ENCODE results near the gene ZNF747.
A peak's percentile ranks its signal among the peaks of the same experiment; 100 is the strongest.
"Not testable (repeated sequence)": the region's sequence is repeated elsewhere in the genome, so short reads cannot be mapped to it uniquely, and the experiment has no call there.

Gene ZNF747

DNA sequence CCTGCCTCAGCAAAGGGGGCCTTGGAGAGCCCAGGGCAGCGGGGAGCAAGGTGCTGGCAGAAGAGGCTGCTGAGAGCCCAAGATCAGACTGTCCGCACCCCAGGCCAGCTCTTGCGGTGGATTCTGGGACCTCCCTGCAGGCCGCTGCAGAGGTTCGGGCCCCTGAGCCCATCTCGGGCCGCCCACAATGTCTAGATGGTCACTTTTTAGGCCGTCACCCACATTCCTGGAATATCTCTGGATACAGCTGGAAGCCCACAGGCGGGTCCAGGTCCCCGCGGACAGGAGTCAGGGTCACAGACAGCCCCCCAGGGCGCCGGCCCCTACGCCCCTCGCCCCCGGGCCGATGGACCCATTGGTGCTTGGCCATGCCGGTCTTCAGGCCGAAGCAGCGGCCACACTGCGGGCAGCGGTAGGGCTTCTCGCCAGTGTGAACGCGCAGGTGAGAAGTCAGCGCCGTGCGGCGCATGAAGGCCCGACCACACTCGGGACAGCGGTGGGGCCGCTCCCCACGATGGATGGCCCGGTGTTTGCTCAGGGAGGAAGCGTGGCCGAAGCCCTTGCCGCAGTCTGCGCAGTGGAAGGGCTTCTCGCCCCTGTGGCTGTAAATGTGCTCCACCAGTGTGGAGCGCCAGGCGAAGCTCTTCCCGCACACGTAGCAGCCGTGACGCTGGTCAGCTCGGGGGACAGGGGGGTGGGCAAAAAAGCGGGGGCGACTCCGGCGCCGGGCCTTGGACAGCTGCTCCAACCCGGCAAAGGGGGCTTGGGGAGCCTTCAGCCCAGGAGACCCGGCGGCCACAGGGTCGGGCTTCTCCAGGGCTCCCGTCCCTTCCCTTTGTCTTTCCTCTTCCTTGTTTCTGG lies 2.1 kb downstream of the ZNF747 start:
- FAIRE-seq = no peak

DNA sequence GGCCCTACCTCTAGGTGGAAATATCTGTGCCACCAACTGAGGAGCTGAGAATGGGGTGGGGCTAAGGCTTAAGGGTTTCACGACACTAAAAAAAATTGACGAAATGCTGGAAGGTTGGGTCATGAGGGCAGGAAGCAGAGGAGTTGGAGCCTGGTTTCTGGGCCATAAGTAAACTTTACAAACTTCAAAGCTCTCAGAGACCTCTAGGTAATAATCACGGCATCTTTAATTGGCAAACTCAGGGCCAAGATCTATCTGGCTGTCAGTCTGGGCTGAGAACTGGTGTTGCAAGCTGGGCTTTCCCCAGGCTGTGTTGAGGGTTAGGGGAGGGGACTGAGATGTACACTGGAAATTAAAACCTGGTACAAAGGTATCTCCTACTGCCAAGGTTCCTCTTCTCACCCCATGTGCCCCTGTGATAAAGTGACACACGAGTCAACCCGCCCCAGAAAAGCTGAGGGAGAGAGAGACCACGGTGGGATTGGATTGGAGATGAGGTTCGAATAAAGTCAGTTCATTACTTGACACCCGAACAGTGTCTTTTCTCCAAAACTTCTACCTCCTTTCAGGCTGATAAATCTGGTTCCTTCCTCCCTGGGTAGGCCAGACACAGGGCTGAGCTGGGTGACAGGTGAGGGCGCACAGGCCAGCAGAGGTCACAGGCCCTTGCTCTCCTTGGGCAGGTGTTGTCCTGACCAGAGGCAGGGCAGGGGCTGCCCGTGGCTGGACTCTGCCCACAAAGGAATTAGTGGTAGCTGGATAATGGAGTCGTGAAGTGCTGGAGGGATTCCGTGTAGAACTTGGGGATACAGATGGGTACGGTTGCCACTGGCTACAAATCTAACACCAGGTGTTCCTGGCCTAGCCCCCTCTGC lies 4.3 kb downstream of the ZNF747 start:
- no peak for FAIRE-seq

DNA sequence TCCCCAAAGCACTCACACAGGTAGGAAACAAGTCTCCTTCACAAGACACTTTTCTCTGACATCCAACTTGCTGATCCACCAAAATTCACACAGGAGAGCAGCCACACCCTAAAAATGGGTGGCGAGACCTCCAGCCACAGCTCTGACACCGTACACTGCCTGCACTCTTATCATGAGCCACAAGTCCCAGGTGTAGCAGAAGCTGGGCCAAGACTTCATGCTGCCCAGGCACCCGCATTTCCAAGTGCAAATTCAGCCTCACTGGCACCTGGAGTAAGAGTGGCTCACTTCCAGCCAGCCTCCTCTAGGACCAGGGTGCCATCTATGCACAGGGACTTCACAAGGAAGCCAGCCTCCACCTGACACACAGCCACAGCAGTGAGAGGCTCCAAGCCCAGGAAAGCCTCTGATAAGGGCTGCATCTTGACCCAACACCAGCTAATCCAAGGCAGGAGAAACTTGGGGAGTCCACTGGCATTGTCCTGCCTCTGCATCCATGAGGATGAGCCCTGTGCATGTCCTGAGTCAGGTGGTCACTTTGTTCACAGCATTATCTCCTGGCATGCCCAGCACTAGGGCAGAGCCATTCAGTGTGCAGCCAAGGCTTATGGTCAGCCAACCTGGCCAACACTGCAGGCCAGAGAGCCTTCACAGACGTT lies 5.7 kb downstream of the ZNF747 start:
- FAIRE-seq = no peak

DNA sequence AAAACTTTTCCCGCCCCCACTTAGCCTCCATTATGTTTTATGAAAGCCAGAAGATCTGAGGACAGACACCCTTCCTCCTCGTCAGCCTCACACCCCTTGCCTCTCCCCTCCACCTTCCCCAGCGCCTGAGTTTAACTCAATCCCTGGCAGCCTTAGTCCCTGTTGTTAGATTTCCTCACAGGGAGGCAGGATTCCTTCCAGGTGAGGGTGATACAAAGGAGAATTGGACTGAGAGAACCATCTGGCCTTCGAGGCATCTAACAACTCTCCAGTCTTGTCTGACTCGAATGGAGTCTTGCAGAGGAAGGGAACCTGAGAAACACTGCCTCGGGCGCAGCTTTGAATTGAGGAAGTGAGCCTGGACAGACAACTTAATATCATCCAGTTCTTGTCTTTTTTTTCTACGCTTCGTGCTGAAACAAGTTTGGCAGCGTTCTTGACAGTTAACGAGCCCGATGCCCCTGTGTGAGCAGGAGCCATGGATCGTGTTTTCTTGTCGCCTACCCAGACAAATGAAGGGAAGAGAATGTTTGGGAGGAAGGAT lies 7.0 kb downstream of the ZNF747 start:
- FAIRE-seq = no peak

- peak; percentile 96 for FAIRE-seq
Measured at GRCh38 chr16:30526823-30527634, 7.6 kb downstream of the ZNF747 start.

DNA sequence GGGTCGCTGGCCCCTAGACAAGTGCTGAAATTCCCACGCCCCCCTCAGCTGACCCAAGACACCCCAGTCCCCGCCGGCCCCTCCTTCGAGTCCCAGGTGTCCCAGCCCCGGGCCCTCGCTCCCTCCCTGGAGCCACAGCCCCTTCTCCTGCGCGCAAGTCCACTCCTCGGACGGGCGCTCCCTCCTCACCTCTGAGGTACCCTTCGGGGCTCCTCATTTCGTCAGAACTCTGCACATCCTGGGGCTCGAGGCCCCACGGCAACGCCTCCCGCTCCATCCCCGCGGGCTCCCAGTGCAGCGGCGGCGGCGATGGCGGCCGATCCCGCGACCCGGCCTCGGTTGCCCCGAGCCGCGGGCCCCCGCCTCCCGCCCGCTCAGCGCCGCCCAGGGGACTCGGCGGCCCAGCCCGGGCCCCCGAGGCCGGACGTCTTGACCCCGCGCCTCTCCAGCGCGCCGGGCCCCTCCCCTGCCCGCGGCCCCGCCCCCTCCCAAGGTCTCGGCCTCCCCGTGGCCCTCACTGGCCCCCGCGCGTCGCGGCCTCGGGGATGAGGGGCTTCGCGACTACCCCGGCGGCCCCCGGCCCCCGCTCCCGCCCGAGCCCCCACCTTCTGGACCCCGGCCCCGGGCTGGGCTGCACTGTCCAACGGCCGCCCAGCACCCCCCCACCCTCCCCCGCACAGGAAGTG lies 8.4 kb downstream of the ZNF747 start, which contains the start of gene ZNF768:
TSS of gene ZNF768 (minus strand) at position 430 of the 686 bp plus-strand sequence. CDS start at position 277, 153 bp downstream.
- no peak for FAIRE-seq

GRCh38 chr16:30525844-30526136 lies 8.9 kb downstream of the ZNF747 start:
- no peak for FAIRE-seq

- FAIRE-seq = no peak
Measured at GRCh38 chr16:30524575-30525568, 9.8 kb downstream of the ZNF747 start.

GRCh38 chr16:30523768-30524574 lies 10.7 kb downstream of the ZNF747 start:
- FAIRE-seq = no peak

GRCh38 chr16:30522702-30523463 lies 11.8 kb downstream of the ZNF747 start:
- not testable (repeated sequence) for FAIRE-seq

DNA sequence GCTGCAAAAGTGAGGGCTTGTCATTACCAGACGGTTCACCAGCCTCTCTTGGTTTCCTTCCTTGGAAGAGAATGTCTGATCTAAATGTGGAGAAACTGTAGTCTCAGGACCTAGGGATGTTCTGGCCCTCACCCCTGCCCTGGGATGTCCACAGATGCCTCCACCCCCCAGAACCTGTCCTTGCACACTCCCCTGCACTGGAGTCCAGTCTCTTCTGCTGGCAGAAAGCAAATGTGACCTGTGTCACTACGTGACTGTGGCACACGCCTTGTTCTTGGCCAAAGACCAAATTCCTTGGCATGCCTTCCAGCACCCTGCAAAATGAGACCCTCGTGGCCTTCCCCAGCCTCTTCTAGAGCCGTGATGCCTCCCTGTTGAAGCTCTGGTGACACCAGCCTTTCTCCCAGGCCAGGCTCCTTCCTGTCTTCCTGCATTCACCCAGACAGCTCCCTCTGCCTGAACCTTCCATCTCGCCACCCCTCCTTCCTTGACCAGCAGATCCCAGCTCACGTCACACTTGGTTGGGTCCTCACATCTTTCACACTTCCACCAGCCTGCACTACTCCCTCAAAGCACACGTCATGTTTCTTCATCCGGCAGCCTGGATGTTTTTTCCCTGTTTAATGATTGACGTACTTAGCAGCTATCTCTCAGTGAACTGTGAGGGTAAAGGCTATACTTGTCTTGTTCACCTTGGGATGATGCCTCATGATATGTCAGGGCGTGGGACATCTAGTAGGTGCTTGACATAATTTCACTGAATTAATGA lies 12.6 kb downstream of the ZNF747 start:
- FAIRE-seq = no peak

DNA sequence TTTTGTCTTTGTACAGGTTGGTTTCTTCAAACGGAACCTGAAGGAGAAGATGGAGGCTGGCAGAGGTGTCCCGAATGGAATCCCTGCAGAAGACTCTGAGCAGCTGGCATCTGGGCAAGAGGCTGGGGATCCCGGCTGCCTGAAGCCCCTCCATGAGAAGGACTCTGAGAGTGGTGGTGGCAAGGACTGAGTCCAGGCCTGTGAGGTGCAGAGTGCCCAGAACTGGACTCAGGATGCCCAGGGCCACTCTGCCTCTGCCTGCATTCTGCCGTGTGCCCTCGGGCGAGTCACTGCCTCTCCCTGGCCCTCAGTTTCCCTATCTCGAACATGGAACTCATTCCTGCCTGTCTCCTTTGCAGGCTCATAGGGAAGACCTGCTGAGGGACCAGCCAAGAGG lies 13.2 kb downstream of the ZNF747 start:
- FAIRE-seq = no peak

GRCh38 chr16:30519120-30520049 lies 15.3 kb downstream of the ZNF747 start:
- FAIRE-seq = no peak

DNA sequence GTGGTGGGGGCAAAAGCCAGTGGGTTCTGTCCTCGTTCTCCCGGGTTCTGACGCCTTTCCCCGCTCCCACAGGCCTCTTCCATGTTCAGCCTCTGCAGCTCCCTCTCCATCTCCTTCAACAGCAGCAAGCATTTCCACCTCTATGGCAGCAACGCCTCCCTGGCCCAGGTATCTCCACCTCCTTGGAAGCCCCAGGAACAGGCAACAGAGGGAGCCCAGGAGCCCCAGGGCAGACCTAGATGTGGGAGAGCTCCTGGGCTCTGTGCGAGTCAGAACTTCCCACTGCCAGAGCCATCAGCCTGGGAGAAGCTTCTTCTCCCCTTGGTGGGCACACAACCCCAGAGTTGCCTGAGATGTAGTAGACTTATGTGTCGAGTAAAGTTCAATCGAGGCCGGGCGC lies 16.1 kb downstream of the ZNF747 start:
- FAIRE-seq = no peak

- no peak for FAIRE-seq
Measured at GRCh38 chr16:30515275-30515674, 19.4 kb downstream of the ZNF747 start.

DNA sequence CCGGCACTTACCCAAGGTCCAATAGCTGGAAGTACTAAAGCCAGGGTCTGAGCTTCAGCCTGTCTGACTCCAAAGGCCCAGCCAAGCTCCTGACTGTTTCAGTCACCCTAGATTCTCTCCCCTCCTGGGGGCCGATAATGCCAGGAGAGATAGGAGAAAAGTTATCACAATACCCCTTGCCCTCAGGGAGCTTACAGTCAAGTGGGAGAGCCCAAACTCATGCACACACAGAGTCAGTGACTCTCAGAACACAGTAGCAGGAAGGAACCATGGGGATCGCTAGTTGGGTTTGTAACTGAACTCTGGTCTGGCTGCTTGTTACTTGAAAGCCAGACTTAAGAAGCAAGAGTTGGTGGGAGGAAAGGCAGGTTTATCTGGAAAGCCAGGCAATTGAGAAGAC lies 23.1 kb downstream of the ZNF747 start:
- FAIRE-seq = no peak
